ENCODE measurements around the gene CXCL17. TPM values are rescaled to one million over a fixed set of nuclear protein-coding genes. Genes with fewer than 3 reads are reported as not detected.

CXCL17 gene
- total RNA-seq, 1 experiment from 2014 or later = 0.98 TPM

GRCh38 chr19:42420055-42420544 is 22.6 kb downstream of the CXCL17 start:
- Histone ChIP-seq H3K27ac (ENCODE audit: low read length) (no peak overlapping the region), H3K4me1 (ENCODE audit: insufficient read depth, low read length) (peaks cover 28% of the 10 kb centered on the region), H3K79me2 (ENCODE audit: low read length) (no peaks in the 10 kb centered on the region), H3K27me3 (ENCODE audit: low read length) (no peaks in the 10 kb centered on the region), H4K20me1 (ENCODE audit: low read length) (no peaks in the 10 kb centered on the region), H2AFZ (ENCODE audit: low read length) (no peak overlapping the region), H3K4me3 (ENCODE audit: low read length) (no peak overlapping the region), H3K9me2 (replicated peaks; ENCODE audit: low read length) (no peaks in the 10 kb centered on the region), H3K36me3 (ENCODE audit: low read depth, low read length) (no peaks in the 10 kb centered on the region), H3K9ac (ENCODE audit: low read length) (no peak overlapping the region), H3K4me2 (ENCODE audit: low read length) (no peak overlapping the region), H3F3A (ENCODE audit: low read length, unreplicated experiment) (no peaks in the 10 kb centered on the region), H3K9me3 (ENCODE audit: low read length) (no peaks in the 10 kb centered on the region)
- intact Hi-C loops (cut with micrococcal nuclease) = no loop called here
- CTCF ChIA-PET = no interaction called here
- BruUV-seq (replicated peaks) = no TSS peak
- TF ChIP-seq EZH2 (IDR thresholded peaks at IDR 0.05; ENCODE audit: low read length, unreplicated experiment) (no peak), CTCF (conservative IDR thresholded peaks at IDR 0.05; ENCODE audit: low read depth, low read length) (peak; percentile 83)
- ATAC-seq (peak; percentile 62), DNase-seq (peak; percentile 53)
- POLR2A ChIA-PET (ENCODE audit: unreplicated experiment) = no interaction called here

GRCh38 chr19:42419309-42419708 is 23.4 kb downstream of the CXCL17 start:
- DNase-seq (no peak), ATAC-seq (no peak)
- Histone ChIP-seq H2AFZ (ENCODE audit: low read length) (no peak overlapping the region), H3K79me2 (ENCODE audit: low read length) (no peaks in the 10 kb centered on the region), H3K9me2 (replicated peaks; ENCODE audit: low read length) (no peaks in the 10 kb centered on the region), H4K20me1 (ENCODE audit: low read length) (no peaks in the 10 kb centered on the region), H3K27ac (ENCODE audit: low read length) (no peak overlapping the region), H3K4me1 (ENCODE audit: insufficient read depth, low read length) (peaks cover 28% of the 10 kb centered on the region), H3K9me3 (ENCODE audit: low read length) (no peaks in the 10 kb centered on the region), H3K4me2 (ENCODE audit: low read length) (no peak overlapping the region), H3F3A (ENCODE audit: low read length, unreplicated experiment) (no peaks in the 10 kb centered on the region), H3K4me3 (ENCODE audit: low read length) (no peak overlapping the region), H3K27me3 (ENCODE audit: low read length) (no peaks in the 10 kb centered on the region), H3K36me3 (ENCODE audit: low read depth, low read length) (no peaks in the 10 kb centered on the region), H3K9ac (ENCODE audit: low read length) (no peak overlapping the region)
- CTCF ChIA-PET = no interaction called here
- TF ChIP-seq CTCF (conservative IDR thresholded peaks at IDR 0.05; ENCODE audit: low read depth, low read length) = no peak
- TF ChIP-seq EZH2phosphoT487 (IDR thresholded peaks at IDR 0.05; ENCODE audit: borderline replicate concordance, low read length) = no peak
- no peak for TF ChIP-seq EZH2 (IDR thresholded peaks at IDR 0.05; ENCODE audit: low read length, unreplicated experiment)
- intact Hi-C loops (cut with micrococcal nuclease) = no loop called here
- no TSS peak for BruUV-seq (replicated peaks)
- POLR2A ChIA-PET (ENCODE audit: unreplicated experiment) = no interaction called here

- intact Hi-C loops (cut with micrococcal nuclease) = no loop called here
- H3K27ac ChIP-seq (ENCODE audit: low read length) = no peak overlapping the region
- no peaks in the 10 kb centered on the region for H3K9me2 ChIP-seq (replicated peaks; ENCODE audit: low read length)
- ATAC-seq (no peak), DNase-seq (no peak)
- H3K27me3 ChIP-seq (ENCODE audit: low read length) = no peaks in the 10 kb centered on the region
- no peak overlapping the region for H3K4me2 ChIP-seq (ENCODE audit: low read length)
- H4K20me1 ChIP-seq (ENCODE audit: low read length) = no peaks in the 10 kb centered on the region
- ChIA-PET POLR2A (ENCODE audit: unreplicated experiment) (no interaction called here), CTCF (no interaction called here)
- no peak overlapping the region for H2AFZ ChIP-seq (ENCODE audit: low read length)
- peaks cover 3% of the 10 kb centered on the region; the same call in 1 of the 2 replicates for H3K4me1 ChIP-seq (ENCODE audit: insufficient read depth, low read length)
- H3K9me3 ChIP-seq (ENCODE audit: low read length) = no peaks in the 10 kb centered on the region
- no peaks in the 10 kb centered on the region for H3F3A ChIP-seq (ENCODE audit: low read length, unreplicated experiment)
- TF ChIP-seq CTCF (conservative IDR thresholded peaks at IDR 0.05; ENCODE audit: low read depth, low read length) = no peak
- no peak for TF ChIP-seq EZH2 (IDR thresholded peaks at IDR 0.05; ENCODE audit: low read length, unreplicated experiment)
- no peak for TF ChIP-seq EZH2phosphoT487 (IDR thresholded peaks at IDR 0.05; ENCODE audit: borderline replicate concordance, low read length)
- no peaks in the 10 kb centered on the region for H3K36me3 ChIP-seq (ENCODE audit: low read depth, low read length)
- H3K79me2 ChIP-seq (ENCODE audit: low read length) = no peaks in the 10 kb centered on the region
- no peak overlapping the region for H3K4me3 ChIP-seq (ENCODE audit: low read length)
- H3K9ac ChIP-seq (ENCODE audit: low read length) = no peak overlapping the region
- BruUV-seq (replicated peaks) = no TSS peak
Measured at GRCh38 chr19:42412661-42413076, 30.1 kb downstream of the CXCL17 start.
